DMS79 treated with DMSO at 0.1 percent for 48 hours (cell line): ENCODE results near the gene CROCC.
"Not testable (repeated sequence)": the region's sequence is repeated elsewhere in the genome, so short reads cannot be mapped to it uniquely, and the experiment has no call there.

ENCODE experiments used
- DNase-seq: peaks from one replicate; lab custom pipeline; 2025; lab: John Stamatoyannopoulos, UW

CROCC gene

GRCh38 chr1:16921391-16922185, at the start of gene CROCC:
Gene CROCC, plus strand, starts transcription at chr1:16921931. Its CDS starts 88 bp downstream, at chr1:16922019.
- peak; percentile 97 for DNase-seq

DNA sequence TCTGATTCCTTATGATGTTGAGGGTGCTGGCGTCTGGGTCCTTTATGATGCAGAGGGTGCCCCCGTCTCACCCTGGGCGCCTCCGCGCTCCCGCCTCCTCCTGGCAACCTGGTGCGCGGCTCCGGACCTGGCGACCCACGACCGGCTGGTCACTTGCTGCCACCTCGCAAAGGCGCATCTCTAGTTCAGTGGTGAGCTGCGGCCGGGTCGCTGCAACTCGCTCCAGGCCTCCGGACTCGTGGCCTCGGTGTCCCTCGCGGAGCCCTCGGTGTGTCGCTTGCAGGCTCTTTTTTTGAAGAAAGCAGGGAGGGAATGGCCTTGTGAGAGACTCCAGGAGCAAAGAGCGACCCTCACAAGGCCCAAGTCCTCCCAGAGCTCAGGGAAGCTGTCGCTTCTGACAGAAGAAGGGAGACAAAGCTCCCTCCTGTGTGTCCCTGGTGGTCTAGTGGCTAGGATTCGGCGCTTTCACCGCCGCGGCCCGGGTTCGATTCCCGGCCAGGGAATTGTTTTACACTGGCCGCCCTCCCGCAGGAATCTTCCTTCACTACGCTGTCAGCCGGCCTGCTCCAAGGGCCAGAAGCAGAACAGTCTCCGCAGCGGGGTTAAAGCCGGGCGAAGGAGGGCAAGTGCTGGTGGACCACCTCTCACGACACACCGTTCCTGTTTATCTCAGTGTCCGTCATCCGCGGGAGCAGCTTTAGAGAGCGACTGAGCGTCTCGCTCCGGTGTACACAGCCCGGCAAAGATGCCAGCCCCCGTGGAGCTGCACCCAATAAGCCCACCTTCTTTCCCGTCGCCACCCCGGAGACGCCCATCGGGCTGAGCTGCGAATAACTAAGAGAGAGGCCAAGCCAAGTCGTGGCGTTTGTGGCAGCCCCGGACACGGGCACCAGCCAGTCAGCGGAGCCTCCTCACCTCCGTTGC, 49.3 kb upstream of the CROCC start:
- not testable (repeated sequence) for DNase-seq

DNA sequence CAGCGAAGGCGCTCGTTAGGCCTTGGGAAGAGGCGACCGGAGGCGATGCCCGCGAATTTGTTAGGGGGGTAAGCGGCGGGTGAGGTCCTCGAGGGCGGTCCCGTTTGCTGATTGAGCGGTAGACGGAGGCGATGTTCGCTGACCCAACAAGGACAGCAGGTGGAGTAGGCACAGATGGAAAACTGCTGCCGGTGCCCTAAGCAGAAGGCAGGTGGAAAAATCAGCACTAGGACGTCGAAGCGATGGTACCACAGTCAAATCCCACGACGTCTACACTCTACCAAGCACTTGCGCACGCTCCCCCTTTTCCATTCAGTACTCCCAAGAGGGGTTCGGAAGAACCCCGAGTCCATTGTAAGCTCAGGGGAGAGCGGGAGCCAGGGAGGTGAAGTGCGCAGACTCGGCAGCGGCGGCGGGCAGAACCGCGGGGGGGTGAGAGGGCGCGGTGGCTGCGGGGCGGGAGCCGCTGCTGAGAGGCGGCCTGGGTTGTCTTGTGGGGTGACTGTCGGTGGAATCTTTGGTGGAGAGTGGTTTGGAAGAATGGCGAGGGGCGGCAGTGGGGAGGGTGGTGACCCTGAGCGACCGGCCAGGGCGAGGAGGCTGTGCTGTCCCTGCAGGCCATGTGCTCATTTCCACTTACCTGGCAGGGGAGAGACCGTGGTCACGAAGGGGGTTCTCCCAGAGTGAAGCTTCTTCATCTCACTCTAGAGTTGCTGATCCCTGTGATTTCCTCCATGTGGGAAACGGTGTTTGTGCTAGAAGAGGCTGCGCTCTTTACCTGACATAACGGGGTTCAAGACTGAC, 48.5 kb upstream of the CROCC start:
- not testable (repeated sequence) for DNase-seq

DNA sequence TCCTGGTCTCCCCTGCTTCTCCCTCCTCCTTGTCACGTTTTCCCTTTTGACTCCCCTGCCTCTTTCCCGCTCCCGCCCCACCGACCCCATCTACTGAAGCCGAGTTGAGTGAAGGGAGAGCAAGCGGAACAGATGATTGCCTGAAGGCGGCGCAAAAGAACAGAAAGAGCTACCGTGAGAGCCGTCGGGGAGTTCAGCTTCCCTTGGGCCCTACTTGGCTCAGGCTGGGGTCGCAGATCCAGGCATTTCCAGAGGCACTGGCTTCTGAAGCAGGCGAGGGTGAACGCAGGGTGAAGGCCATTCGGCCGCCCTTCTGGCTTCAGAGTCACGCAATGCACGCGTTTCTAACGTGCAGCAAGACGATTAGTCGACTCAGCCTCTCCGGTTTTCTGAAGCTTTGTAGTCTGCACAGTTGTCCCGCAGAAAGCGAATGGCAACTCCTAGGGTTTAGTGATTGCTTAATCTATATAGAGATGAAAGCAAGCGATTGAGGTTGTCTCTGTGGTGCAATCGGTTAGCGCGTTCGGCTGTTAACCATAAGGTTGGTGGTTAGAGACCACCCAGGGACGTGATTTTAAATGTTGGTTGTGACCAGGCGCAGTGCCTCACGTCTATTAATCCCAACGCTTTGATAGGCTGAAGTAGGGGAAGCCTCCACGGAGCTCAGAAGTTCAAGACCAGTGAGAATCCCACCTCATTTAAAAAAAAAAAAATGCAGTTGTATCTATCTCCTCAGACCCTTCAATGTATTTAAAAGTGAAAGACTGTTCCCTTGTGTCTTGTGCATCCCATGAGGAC, 46.6 kb upstream of the CROCC start:
- DNase-seq, result not testable (repeated sequence)

GRCh38 chr1:16881742-16882141, 40.0 kb upstream of the CROCC start:
- not testable (repeated sequence) for DNase-seq

DNA sequence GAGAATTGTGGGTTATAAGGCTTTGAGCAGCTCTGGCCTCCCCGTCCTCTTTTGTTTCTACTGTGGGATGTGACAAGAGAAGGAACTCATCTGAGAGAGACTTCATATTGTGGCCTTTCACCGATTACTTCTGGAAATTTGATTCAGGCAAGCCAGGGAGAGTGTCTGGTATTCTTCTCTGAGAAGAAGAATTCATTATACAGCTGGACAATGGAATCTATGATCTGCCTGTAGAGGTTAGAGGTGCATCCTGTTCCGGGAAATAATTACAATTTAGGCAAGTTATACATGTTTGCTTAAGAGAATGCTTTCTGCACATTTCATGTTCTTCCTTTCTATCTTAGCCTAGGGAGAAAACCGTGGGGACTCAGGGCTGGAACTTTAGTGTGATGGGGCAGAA, 38.7 kb upstream of the CROCC start:
- no peak for DNase-seq

- not testable (repeated sequence) for DNase-seq
These were observed 37.2 kb upstream of the CROCC start for GRCh38 chr1:16884487-16884886.

DNA sequence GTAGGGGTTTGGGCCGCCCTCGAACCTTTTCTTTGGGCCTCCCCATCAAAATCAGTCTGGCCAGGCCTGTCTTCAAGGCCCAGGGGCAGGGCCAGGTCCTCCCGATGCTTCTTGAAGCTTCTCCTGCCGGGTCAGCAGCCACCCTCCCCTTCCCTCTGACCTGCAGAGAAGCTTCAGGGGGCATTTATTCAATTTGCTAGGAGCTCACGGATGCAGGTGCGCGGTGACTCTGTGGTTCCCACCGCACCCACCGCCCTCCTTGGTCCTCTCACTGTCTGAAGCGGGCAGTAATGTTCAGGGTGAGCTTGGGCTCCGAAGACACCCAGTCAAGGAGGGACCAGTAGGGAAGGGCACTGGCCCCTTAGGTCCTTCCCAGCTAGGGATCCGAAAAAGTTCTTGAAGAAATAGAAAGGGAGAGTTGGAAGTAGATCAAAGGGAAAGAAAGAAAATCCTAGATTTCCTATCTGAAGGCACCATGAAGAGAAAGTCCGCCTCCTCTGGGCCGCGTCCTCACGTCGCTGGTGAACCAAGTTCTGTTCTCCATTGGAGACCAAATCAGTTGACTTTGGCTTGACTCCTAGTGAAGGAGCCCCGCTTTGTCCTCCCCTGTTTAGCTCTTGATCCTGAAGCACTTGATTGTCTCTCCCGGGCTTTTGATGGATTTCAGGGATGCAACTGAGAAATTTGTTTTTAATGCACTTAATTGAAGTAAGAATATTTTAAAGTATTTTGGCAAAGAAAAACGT, 34.7 kb upstream of the CROCC start:
- DNase-seq, result no peak

DNA sequence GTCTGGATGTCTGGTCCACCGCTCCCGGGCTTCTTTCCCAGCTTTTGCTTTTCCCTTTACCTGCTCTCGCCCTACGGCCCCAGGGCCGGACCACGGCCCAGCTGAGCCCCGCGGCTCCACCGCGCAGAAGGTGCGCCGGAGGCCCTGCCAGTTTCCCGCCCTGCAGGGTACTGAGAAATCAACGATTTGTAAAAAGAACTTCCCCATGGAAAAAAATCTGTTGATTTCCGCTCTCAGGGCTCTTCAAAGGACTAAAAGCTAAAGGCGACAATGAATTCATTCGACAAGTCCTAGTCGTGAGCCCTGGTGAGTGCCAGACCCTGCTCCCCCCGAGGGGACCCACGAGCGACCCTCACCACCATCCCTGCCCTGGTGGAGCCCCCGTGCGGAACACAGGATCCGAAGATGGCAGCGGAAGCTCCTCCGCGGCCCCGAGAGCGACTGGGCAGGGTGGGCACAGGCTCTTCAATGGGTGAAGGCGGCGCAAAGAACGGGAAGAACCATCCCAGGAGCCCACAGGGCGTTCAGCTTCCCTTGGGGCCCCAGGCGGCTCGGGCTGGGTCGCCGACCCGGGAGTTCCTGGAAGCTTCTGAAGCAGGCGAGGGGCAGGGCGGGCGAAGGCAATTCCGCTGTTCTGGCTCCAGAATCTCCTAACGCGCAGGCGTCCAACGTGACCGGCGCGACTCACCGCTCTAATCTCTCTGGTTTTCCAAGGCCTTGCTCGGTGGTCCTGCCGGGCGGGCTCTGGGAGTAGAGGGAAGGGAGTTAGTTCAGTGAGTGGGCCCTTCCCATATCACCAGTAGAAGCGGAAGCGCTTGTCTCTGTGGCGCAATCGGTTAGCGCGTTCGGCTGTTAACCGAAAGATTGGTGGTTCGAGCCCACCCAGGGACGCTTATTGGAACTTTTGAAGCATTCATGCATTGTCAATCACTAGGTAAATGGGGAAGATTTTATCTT, 32.6 kb upstream of the CROCC start:
- DNase-seq, result peak; percentile 93

GRCh38 chr1:16890539-16891021, 31.2 kb upstream of the CROCC start:
- DNase-seq, result not testable (repeated sequence)

- DNase-seq, result not testable (repeated sequence)
These were observed 30.7 kb upstream of the CROCC start for GRCh38 chr1:16891057-16891456.

DNA sequence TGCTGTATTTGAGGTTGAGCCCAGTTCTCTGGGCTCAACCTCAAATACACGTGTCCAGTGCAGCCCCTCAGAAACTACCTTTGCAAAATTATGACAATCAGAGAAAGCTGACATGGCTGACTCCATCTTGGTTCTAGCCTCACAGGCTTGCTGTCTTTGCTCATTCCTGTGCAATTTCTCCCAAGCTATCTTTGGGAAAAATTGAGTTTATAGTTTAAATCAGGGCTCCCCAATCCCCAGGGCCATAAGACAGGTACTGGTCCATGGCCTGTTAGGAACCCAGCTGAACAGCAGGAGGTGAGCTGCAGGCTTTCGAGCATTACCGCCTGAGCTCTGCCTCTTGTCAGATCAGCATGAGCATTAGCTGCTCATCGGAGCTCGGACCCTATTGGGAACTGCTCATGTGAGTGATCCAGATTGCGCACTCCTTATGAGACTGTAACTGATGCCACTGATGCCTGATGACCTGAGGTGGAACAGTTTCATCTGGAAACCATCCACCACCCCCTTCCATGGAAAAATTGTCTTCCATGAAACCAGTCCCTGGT, 28.7 kb upstream of the CROCC start:
- DNase-seq, result not testable (repeated sequence)

DNA sequence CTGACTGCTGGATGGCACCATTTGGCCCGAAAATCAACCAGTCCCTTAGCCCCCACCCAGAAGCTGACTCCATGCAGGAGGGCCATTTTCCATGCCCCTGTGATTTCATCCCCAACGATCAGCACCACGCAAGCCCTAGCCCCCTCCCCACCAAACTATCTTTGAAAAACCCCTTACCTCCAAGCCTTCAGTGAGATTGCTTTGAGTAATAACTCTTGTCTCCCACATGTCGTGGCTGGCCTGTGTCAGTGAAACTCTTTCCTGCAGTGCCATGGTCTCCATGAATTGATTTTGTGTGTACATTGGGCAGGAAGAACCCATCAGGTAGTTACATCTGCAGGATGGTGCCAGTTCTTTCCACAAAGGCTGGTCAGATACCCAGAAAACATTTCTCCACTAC, 27.9 kb upstream of the CROCC start:
- DNase-seq, result not testable (repeated sequence)

DNA sequence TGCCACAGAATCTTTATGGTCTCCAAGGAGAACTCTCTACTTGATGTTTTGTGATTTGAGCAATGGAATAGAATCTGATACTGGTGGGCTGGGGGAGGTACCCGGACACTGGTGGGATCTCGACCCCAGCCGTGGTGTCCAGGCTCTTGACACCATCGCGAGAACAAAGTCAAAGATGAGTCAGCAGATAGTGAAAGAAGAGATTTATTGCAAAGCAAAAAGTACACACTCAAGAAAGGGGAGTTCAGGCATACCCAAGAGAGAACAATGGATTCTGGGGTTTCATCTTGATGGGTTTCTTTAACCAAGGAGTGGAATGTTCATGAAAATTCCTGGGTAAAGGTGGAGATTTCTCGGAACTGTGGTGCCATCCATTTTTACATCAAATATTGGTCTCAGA, 27.4 kb upstream of the CROCC start:
- not testable (repeated sequence) for DNase-seq

- DNase-seq, result peak; percentile 77
These were observed 26.5 kb upstream of the CROCC start for GRCh38 chr1:16895233-16895597.

GRCh38 chr1:16895598-16896315, 26.0 kb upstream of the CROCC start, which contains the start of gene RNU1-2:
Gene RNU1-2, plus strand, starts transcription at chr1:16895980.
- DNase-seq, result peak; percentile 100

- DNase-seq, result peak; percentile 94
These were observed 25.2 kb upstream of the CROCC start for GRCh38 chr1:16896316-16897055.
